Esophagus muscularis mucosa (tissue), 4 donors: ENCODE data around the gene FBXO45. TPM values are rescaled to one million over a fixed set of nuclear protein-coding genes. Genes with fewer than 3 reads are reported as not detected.
"Not testable (repeated sequence)": the region's sequence is repeated elsewhere in the genome, so short reads cannot be mapped to it uniquely, and the experiment has no call there.

Experiments
- DNase-seq: peaks from one replicate; pipeline ENCODE4 v3.0.0-alpha.2; 2017; ENCODE audit errors: extremely low spot score
- H3K27ac ChIP-seq, 4 donors: fragments of 200-600 bp; sonication (generic); replicated peaks in 1 of 4; 1 replicate in 3 of 4; 2 replicates in 1 of 4; pipeline ENCODE4 v1.5.1; 2016 to 2019; ENCODE audit warnings: mild to moderate bottlenecking in 1 of 4
- H3K27me3 ChIP-seq, 4 donors: fragments of 200-600 bp; sonication (generic); one replicate each; pipeline versions ENCODE4 v1.5.1 to v1.6.0; 2016 to 2019
- H3K36me3 ChIP-seq, 4 donors: fragments of 200-600 bp; sonication (generic); one replicate each; pipeline ENCODE4 v1.5.1; 2016 to 2019
- H3K4me1 ChIP-seq, 4 donors: fragments of 200-600 bp; sonication (generic); one replicate each; pipeline ENCODE4 v1.5.1; 2016 to 2019
- H3K4me3 ChIP-seq, 4 donors: fragments of 200-600 bp; sonication (generic); 1 replicate in 2 of 4; 2 replicates in 2 of 4; pipeline ENCODE4 v1.5.1; 2016 to 2019; ENCODE audit warnings: mild to moderate bottlenecking in 4 of 4, moderate library complexity in 1 of 4
- H3K9me3 ChIP-seq, 4 donors: fragments of 200-600 bp; sonication (generic); 1 replicate in 3 of 4; 2 replicates in 1 of 4; pipeline ENCODE4 v1.5.1; 2016 to 2019
- EP300 ChIP-seq: sonication (generic); formaldehyde crosslinking; IDR thresholded peaks from one replicate; pipeline ENCODE4 v1.6.1; 2017; ENCODE audit warnings: antibody characterized with exemption
- POLR2A ChIP-seq: fragments of 450-650 bp; IDR thresholded peaks from one replicate; pipeline ENCODE4 v1.6.1; 2017; ENCODE audit warnings: antibody characterized with exemption, moderate library complexity, mild to moderate bottlenecking, low read depth
- POLR2AphosphoS5 ChIP-seq, 2 donors: sonication (generic); formaldehyde crosslinking; IDR thresholded peaks; one replicate each; pipeline ENCODE4 v1.6.1; 2017; ENCODE audit warnings: antibody characterized with exemption in 2 of 2
- WGBS: methylation state at CpG from one replicate; pipeline ENCODE4 v1.1.5; 2018; 5-methylcytosine and 5-hydroxymethylcytosine counted together
- intact Hi-C: fragments of 100-400 bp; cut with DNase I; formaldehyde crosslinking; loops from one replicate; pipeline ENCODE4 v1.15.1; 2023
- total RNA-seq, 4 donors: library from RNA; depleted of rRNA; stranded (reverse); fragments of >200 nt; gene quantifications; one replicate each; pipeline versions ENCODE4 v1.1.0 to v1.2.1, GENCODE V29; 2016
- TF ChIP-seq, protein P1 (sequence below), 3 experiments: fragments of 200-600 bp in 2 of 3; fragments of 450-650 bp in 1 of 3; sonication (generic) in 2 of 3; IDR thresholded peaks; one replicate each; pipeline ENCODE4 v1.5.1; 2017 to 2019; ENCODE audit warnings: antibody characterized with exemption in 3 of 3, mild to moderate bottlenecking in 2 of 3, moderate library complexity in 1 of 3

The FBXO45 gene
- total RNA-seq, 4 donors from 2014 or later: 9.0 to 14.7 (median 9.8) TPM

DNA sequence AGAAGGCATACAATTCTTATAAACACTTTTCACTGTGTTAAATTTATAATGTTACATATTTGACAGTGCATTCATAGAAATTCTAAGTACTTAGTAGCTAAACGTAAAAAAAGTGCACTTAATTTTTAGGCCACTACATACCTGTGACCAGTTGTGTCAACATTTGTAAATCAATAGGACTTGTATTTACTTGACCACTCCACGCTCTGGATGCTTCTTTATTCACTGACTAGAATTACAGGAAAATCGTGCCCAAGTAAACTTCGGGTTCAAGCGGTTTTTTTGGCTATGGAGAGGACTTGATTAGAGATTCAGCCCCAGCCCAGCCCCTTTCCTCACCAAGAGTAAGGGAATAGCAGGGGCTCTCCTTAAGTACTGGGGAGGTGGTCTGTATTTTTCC is 21.9 kb upstream of the FBXO45 start:
- Histone ChIP-seq H3K4me3 (no peak overlapping the region), H3K4me1 (no peaks in the 10 kb centered on the region), H3K36me3 (no peaks in the 10 kb centered on the region), H3K27ac (no peak overlapping the region), H3K9me3 (no peaks in the 10 kb centered on the region), H3K27me3 (no peaks in the 10 kb centered on the region)
- TF ChIP-seq EP300 (no peak), POLR2AphosphoS5 (IDR thresholded peaks at IDR 0.05) (no peak), POLR2A (no peak)
- TF ChIP-seq, protein P1, sequence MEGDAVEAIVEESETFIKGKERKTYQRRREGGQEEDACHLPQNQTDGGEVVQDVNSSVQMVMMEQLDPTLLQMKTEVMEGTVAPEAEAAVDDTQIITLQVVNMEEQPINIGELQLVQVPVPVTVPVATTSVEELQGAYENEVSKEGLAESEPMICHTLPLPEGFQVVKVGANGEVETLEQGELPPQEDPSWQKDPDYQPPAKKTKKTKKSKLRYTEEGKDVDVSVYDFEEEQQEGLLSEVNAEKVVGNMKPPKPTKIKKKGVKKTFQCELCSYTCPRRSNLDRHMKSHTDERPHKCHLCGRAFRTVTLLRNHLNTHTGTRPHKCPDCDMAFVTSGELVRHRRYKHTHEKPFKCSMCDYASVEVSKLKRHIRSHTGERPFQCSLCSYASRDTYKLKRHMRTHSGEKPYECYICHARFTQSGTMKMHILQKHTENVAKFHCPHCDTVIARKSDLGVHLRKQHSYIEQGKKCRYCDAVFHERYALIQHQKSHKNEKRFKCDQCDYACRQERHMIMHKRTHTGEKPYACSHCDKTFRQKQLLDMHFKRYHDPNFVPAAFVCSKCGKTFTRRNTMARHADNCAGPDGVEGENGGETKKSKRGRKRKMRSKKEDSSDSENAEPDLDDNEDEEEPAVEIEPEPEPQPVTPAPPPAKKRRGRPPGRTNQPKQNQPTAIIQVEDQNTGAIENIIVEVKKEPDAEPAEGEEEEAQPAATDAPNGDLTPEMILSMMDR (IDR thresholded peaks at IDR 0.05): no peak
- no peak for DNase-seq
- WGBS: 74% methylated on average over 5 of the region's 5 CpGs
- intact Hi-C loops: no loop called here

GRCh38 chr3:196547067-196547466 is 21.4 kb upstream of the FBXO45 start:
- H3K27ac ChIP-seq: no peak overlapping the region
- H3K27me3 ChIP-seq: no peaks in the 10 kb centered on the region
- no peaks in the 10 kb centered on the region for H3K36me3 ChIP-seq
- no peak for DNase-seq
- TF ChIP-seq EP300 (no peak), POLR2AphosphoS5 (IDR thresholded peaks at IDR 0.05) (no peak), POLR2A (no peak)
- H3K9me3 ChIP-seq: no peaks in the 10 kb centered on the region
- H3K4me3 ChIP-seq: no peak overlapping the region
- WGBS: 88% methylated on average over 2 of the region's 2 CpGs
- intact Hi-C loops: no loop called here
- no peaks in the 10 kb centered on the region for H3K4me1 ChIP-seq

DNA sequence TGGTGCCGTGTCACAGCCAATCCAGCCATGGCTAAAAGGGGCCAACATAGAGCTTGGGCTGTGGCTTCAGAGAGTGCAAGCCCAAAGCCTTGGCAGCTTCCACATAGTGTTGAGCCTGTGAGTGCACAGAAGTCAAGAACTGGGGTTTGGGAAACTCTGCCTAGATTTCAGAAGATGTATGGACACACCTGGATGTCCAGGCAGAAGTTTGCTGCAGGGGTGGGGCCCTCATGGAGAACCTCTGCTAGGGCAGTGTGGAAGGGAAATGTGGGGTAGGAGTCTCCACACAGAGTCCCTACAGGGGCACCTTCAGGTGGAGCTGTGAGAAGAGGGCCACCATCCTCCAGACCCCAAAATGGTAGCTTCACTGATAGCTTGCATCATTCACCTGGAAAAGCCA is 19.1 kb upstream of the FBXO45 start:
- H3K4me1 ChIP-seq, H3K27ac ChIP-seq, H3K4me3 ChIP-seq, DNase-seq, intact Hi-C loops, H3K36me3 ChIP-seq, H3K9me3 ChIP-seq, H3K27me3 ChIP-seq: not testable (repeated sequence)
- 100% methylated on average over 1 of the region's 1 CpG for WGBS

- intact Hi-C loops, H3K9me3 ChIP-seq: not testable (repeated sequence)
Measured at GRCh38 chr3:196550172-196550571, 18.3 kb upstream of the FBXO45 start.

DNA sequence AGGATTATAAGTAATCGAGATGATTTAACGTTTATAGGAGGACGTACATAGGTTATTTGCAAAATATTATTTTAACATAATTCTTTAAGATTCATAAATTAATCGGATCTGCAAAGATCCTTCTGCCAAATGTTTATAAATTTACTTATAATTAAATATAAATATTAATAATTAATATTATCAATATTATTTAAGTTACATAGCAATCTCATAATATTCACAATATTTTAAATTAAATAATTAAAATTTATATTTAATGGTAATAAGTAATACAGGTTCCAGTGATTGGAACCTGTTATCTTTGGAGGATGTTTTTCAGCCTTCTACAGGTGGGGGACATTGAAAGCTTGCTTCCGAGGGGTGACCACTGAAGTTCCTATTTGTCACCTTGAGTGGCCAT is 16.2 kb upstream of the FBXO45 start:
- 98% methylated on average over 5 of the region's 5 CpGs for WGBS
- intact Hi-C loops: no loop called here
- no peak for TF ChIP-seq POLR2A
- TF ChIP-seq, protein P1 (IDR thresholded peaks at IDR 0.05): no peak
- TF ChIP-seq EP300: no peak
- TF ChIP-seq POLR2AphosphoS5 (IDR thresholded peaks at IDR 0.05): no peak

More at GRCh38 chr3:196550172-196550571, 18.3 kb upstream of the FBXO45 start:
- WGBS: 87% methylated on average over 3 of the region's 3 CpGs
- H3K36me3 ChIP-seq: peaks cover 0 to 13% (median 3%) of the 10 kb centered on the region in 4 donors
- not testable (repeated sequence) for H3K27me3 ChIP-seq, H3K4me3 ChIP-seq, H3K27ac ChIP-seq, H3K4me1 ChIP-seq, DNase-seq

DNA sequence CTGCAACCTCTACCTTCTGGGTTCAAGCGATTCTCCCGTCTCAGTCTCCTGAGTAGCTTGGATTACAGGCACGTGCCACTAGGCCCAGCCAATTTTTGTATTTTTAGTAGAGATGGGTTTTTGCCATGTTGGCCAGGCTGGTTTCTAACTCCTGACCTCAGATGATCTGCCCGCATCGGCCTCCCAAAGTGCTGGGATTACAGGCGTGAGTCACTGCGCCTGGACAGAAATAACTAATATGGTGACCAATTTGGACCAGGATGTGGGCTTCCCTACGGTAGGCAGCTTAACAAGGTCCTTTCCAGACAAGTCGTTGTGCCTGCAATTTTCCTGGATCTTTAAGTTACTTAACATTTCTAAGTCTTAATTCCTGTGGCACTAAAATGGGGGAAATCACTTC is 14.9 kb upstream of the FBXO45 start:
- Histone ChIP-seq H3K36me3 (peaks cover 0 to 18% (median 3%) of the 10 kb centered on the region in 4 donors), H3K9me3 (no peaks in the 10 kb centered on the region), H3K27me3 (no peaks in the 10 kb centered on the region), H3K4me1 (no peaks in the 10 kb centered on the region), H3K27ac (no peak overlapping the region), H3K4me3 (no peak overlapping the region)
- no peak for DNase-seq
- 95% methylated on average over 9 of the region's 9 CpGs for WGBS
- intact Hi-C loops: no loop called here
- no peak for TF ChIP-seq POLR2AphosphoS5 (IDR thresholded peaks at IDR 0.05)
- no peak for TF ChIP-seq POLR2A
- no peak for TF ChIP-seq EP300
- TF ChIP-seq, protein P1 (IDR thresholded peaks at IDR 0.05): no peak

More for the DNA sequence above, 16.2 kb upstream of the FBXO45 start:
- Histone ChIP-seq H3K9me3 (no peaks in the 10 kb centered on the region), H3K4me3 (no peak overlapping the region), H3K27ac (no peak overlapping the region), H3K36me3 (peaks cover 0 to 17% (median 3%) of the 10 kb centered on the region in 4 donors), H3K4me1 (no peaks in the 10 kb centered on the region), H3K27me3 (no peaks in the 10 kb centered on the region)
- no peak for DNase-seq
